Keratinocyte (primary cell): ENCODE data around the gene NGEF. TPM values are rescaled to one million over a fixed set of nuclear protein-coding genes. Genes with fewer than 3 reads are reported as not detected.

ENCODE experiments used
- DNase-seq: peaks from one replicate; pipeline ENCODE4 v3.0.0-alpha.2; 2011; ENCODE audit warnings: low read depth, missing footprints, low spot score
- FAIRE-seq: peaks from 2 replicates; lab custom pipeline; 2011; peaks lifted over from hg19 to GRCh38; lab: Jason Lieb, UNC
- H2AFZ ChIP-seq: 2 replicates; pipeline ENCODE4 v1.6.0; 2012; ENCODE audit warnings: low read length, control low read depth, inconsistent platforms; ENCODE audit not compliant: control insufficient read depth
- H3K27ac ChIP-seq: 2 replicates; pipeline ENCODE4 v1.5.1; 2011; ENCODE audit warnings: low read length; ENCODE audit not compliant: control insufficient read depth, insufficient read depth
- H3K27me3 ChIP-seq: 3 replicates; pipeline ENCODE4 v1.6.0; 2011; ENCODE audit warnings: low read length; ENCODE audit not compliant: control insufficient read depth, insufficient read depth; ENCODE audit errors: extremely low read depth
- H3K36me3 ChIP-seq, 2 experiments: 2 replicates in 1 of 2; 3 replicates in 1 of 2; pipeline ENCODE4 v1.5.1; 2011; ENCODE audit warnings: low read length in 2 of 2, mild to moderate bottlenecking in 1 of 2; ENCODE audit not compliant: control insufficient read depth in 2 of 2, insufficient read depth in 2 of 2; ENCODE audit errors: extremely low read depth in 1 of 2
- H3K4me1 ChIP-seq: 3 replicates; pipeline ENCODE4 v1.5.1; 2011; ENCODE audit warnings: low read length; ENCODE audit not compliant: control insufficient read depth, insufficient read depth; ENCODE audit errors: extremely low read depth
- H3K4me2 ChIP-seq: 3 replicates; pipeline ENCODE4 v1.6.0; 2011; ENCODE audit warnings: low read depth, low read length; ENCODE audit not compliant: control insufficient read depth, insufficient read depth; ENCODE audit errors: extremely low read depth
- H3K4me3 ChIP-seq, 3 experiments: fragments of 200-600 bp in 1 of 3; sonication (generic) in 1 of 3; 2 replicates in 2 of 3; 3 replicates in 1 of 3; pipeline ENCODE4 v1.5.1; 2011 to 2016; ENCODE audit warnings: low read length in 3 of 3, mild to moderate bottlenecking in 3 of 3, control low read depth in 2 of 3, inconsistent platforms in 1 of 3, low read depth in 1 of 3, mixed read lengths in 1 of 3, mixed run types in 1 of 3, moderate library complexity in 1 of 3; ENCODE audit not compliant: control insufficient read depth in 2 of 3, insufficient read depth in 2 of 3; ENCODE audit errors: extremely low read depth in 1 of 3
- H3K79me2 ChIP-seq: 2 replicates; pipeline ENCODE4 v1.6.0; 2012; ENCODE audit warnings: low read length; ENCODE audit not compliant: control insufficient read depth, insufficient read depth
- H3K9ac ChIP-seq: 3 replicates; pipeline ENCODE4 v1.6.0; 2011; ENCODE audit warnings: low read length; ENCODE audit not compliant: control insufficient read depth, insufficient read depth; ENCODE audit errors: extremely low read depth
- H3K9me1 ChIP-seq: 3 replicates; pipeline ENCODE4 v1.6.0; 2011; ENCODE audit warnings: low read length; ENCODE audit not compliant: control insufficient read depth, insufficient read depth; ENCODE audit errors: extremely low read depth
- H3K9me3 ChIP-seq: 2 replicates; pipeline ENCODE4 v1.5.1; 2012; ENCODE audit warnings: low read depth, low read length; ENCODE audit not compliant: control insufficient read depth
- H4K20me1 ChIP-seq: 3 replicates; pipeline ENCODE4 v1.6.0; 2011; ENCODE audit warnings: low read length; ENCODE audit not compliant: control insufficient read depth, insufficient read depth; ENCODE audit errors: extremely low read depth
- CTCF ChIP-seq, 3 experiments: IDR thresholded peaks in 1 of 3; conservative IDR thresholded peaks in 1 of 3; optimal IDR thresholded peaks in 1 of 3; 2 replicates in 2 of 3; 3 replicates in 1 of 3; pipeline versions ENCODE3 to v1.5.1; 2011; ENCODE audit warnings: low read length in 3 of 3, mild to moderate bottlenecking in 3 of 3, moderate library complexity in 2 of 3, control low read depth in 1 of 3, inconsistent platforms in 1 of 3; ENCODE audit not compliant: insufficient read depth in 2 of 3; ENCODE audit errors: extremely low read depth in 1 of 3
- EZH2 ChIP-seq: IDR thresholded peaks from one replicate; pipeline ENCODE4 v1.6.1; 2012; ENCODE audit warnings: inconsistent platforms, mild to moderate bottlenecking, low read length, moderate library complexity
- dilution Hi-C: fragments of 300-500 bp; cut with MboI; formaldehyde crosslinking; loops from one replicate; pipeline ENCODE4 v1.7.0; 2020; ENCODE audit warnings: low sequenced_read_pairs; ENCODE audit not compliant: extremely low pct_ligation_motif_present
- polyA plus RNA-seq, 5 experiments: library from polyadenylated mRNA; depleted of rRNA in 3 of 5; stranded (reverse) in 3 of 5; stranded (forward) in 1 of 5; unstranded in 1 of 5; fragments of >200 nt; gene quantifications; 1 replicate in 1 of 5; 2 replicates in 3 of 5; 3 replicates in 1 of 5; pipeline versions ENCODE4 v1.2.1 to v1.2.3, GENCODE V29; 2011 to 2012; ENCODE audit warnings: missing spikeins in 2 of 5, low read depth in 1 of 5, low replicate concordance in 1 of 5

NGEF gene
- polyA plus RNA-seq, 1 donor (not counting 4 experiments of a cell fraction or from before 2014, with no cell fraction given) = 0.17 TPM

- no peak overlapping the region for H3K4me3 ChIP-seq
- H3K9ac ChIP-seq = no peak overlapping the region
- dilution Hi-C loops = no loop called here
- no peak for TF ChIP-seq CTCF (optimal IDR thresholded peaks at IDR 0.05 in 1 of 3, IDR thresholded peaks at IDR 0.05 in 1 of 3, conservative IDR thresholded peaks at IDR 0.05 in 1 of 3; ENCODE audit: extremely low read depth in 1 of 3, insufficient read depth in 2 of 3, low read length in 3 of 3)
- TF ChIP-seq EZH2 = no peak
- H3K27ac ChIP-seq = no peak overlapping the region
- no peaks in the 10 kb centered on the region for H3K4me1 ChIP-seq
- H3K79me2 ChIP-seq = no peaks in the 10 kb centered on the region
- H4K20me1 ChIP-seq = no peaks in the 10 kb centered on the region
- H2AFZ ChIP-seq = no peak overlapping the region
- FAIRE-seq (no peak), DNase-seq (no peak)
- no peaks in the 10 kb centered on the region for H3K9me1 ChIP-seq
- peaks cover 3% of the 10 kb centered on the region for H3K9me3 ChIP-seq
- H3K27me3 ChIP-seq = peaks cover 15% of the 10 kb centered on the region
- H3K4me2 ChIP-seq = no peak overlapping the region
- no peaks in the 10 kb centered on the region for H3K36me3 ChIP-seq
Observed at GRCh38 chr2:233040571-233040970, 27.5 kb upstream of the NGEF start.

- no peak for TF ChIP-seq EZH2
- TF ChIP-seq CTCF (optimal IDR thresholded peaks at IDR 0.05 in 1 of 3, IDR thresholded peaks at IDR 0.05 in 1 of 3, conservative IDR thresholded peaks at IDR 0.05 in 1 of 3; ENCODE audit: extremely low read depth in 1 of 3, insufficient read depth in 2 of 3, low read length in 3 of 3) = no peak
- DNase-seq (no peak), FAIRE-seq (no peak)
- Histone ChIP-seq H3K9me3 (peaks cover 3% of the 10 kb centered on the region), H3K9me1 (no peaks in the 10 kb centered on the region), H3K79me2 (no peaks in the 10 kb centered on the region), H3K27me3 (peaks cover 15% of the 10 kb centered on the region), H4K20me1 (no peaks in the 10 kb centered on the region), H3K4me1 (no peaks in the 10 kb centered on the region), H3K36me3 (no peaks in the 10 kb centered on the region), H3K27ac (no peak overlapping the region), H3K4me2 (no peak overlapping the region), H2AFZ (no peak overlapping the region), H3K4me3 (no peak overlapping the region), H3K9ac (no peak overlapping the region)
- dilution Hi-C loops = no loop called here
Observed at GRCh38 chr2:233039846-233040530, 26.9 kb upstream of the NGEF start.
